Medulla oblongata (tissue), 1 donor: ENCODE data around the gene ANXA7.

Source experiments
- DNase-seq: peaks from one replicate; pipeline ENCODE4 v3.0.0-alpha.2; 2015; ENCODE audit errors: extremely low spot score

The ANXA7 gene

DNA sequence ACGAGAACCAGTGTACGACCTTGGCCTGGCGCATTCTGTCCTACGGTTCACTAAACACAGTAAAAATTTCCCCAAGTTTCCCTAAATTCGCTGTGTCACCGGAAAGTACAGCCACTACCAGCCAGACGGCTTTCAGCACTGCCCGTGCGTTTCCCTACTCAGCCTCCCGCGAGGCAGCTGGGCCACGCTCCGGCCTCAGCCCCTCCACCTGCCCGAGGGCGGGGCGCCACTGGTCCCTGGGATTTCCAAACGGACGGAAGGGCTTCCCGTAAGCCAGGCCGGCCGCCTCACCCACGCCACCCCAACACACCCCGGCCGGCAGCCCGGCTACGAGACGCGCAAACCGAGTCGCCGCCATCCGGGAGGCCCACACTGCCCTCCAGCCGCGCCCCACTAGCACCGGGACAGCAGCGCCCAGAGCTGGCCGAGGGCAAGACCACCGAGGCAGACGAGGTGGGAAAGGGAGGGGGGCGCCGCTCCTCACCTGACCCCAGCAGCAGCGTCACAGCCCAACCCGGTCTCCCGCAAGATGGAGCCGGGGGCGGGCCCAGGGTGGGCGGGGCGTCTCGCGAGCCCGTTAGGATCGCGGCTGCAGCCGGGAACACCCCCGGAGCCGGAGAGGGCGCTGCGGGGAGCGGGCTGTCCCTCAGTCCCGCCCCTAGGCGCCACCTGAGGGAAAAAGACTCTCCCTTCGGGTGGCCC is at the start of gene ANXA7:
Gene ANXA7, minus strand, starts transcription at position 531 of the 702 bp plus-strand sequence. CDS start 13,202 bp downstream, outside the sequence.
- DNase-seq, result peak; percentile 95

DNA sequence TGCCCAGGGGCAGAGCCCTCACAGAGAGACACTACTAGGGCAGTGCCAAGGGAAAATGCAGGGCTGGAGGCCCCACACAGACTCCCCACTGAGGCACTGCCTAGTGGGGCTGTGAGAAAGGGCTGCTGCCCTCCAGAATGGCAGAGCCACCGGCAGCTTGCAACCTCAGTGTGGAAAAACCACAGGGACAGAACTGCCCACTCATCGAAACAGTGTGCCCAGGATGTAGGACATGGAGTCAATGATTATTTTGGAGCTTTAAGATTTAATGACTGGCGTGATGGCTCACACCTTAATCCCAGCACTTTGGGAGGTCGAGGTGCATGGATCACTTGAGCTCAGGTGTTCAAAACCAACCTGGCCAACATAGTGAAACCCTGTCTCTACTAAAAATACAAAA is 47.0 kb upstream of the ANXA7 start:
- no peak for DNase-seq

DNA sequence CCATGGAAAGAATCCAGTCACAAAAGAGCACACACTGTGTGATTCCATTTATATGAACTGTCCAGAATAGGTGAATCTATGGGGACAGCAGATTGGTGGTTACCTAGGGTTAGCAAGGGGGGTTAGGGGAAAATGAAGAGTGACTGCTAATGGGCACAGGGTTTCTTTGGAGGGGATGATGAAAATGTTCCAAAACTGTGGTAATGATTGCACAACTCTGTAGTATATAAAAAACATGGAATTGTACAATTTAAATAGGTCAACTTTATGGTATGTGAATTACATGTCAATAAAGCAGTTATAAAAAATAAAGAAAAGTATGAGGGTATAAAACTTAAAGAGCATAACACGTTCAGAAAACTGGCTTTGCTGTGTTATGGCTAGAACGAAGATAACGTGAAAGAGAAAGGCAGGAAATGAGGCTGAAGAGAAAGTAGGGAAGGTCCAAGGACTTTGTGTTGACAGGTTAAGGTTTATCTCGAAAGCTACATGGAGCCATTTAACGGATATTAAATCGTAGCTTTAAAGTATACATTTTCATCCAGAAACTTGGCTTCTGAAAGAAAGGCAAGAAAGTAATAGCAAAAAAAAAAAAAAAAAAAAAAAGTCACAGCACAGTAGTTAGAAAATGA is 45.9 kb upstream of the ANXA7 start:
- no peak for DNase-seq

DNA sequence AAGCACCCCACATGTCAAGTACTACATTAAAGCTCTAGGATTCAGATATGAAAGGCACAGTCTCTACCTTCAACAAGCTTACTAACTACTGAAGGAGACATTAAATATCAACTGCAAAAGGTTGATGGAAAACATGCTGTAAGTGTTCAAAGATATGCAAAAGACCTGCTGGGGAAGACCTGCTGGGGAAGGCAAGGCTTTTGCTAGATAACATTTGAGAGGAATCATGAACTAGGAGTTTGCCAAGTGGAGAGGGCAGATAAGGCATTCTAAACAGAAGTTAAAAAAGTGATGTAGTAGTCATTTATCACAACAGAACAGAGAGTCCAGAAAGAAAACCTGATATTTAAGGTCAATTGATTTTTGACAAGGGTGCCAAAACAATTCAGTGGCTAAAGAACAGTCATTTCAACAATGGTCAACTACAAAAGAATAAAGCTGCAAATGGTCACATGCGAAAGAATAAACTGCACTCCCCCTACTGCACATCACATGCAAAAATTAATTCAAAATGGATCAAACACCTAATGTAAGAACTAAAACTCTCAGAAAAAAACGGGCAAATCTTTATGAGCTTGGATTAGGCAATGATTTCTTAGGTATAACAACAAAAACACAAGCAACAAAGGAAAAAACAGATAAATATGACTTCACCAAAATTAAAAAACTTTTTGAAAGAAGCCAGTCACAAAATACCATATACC is 42.5 kb upstream of the ANXA7 start:
- DNase-seq, result no peak

DNA sequence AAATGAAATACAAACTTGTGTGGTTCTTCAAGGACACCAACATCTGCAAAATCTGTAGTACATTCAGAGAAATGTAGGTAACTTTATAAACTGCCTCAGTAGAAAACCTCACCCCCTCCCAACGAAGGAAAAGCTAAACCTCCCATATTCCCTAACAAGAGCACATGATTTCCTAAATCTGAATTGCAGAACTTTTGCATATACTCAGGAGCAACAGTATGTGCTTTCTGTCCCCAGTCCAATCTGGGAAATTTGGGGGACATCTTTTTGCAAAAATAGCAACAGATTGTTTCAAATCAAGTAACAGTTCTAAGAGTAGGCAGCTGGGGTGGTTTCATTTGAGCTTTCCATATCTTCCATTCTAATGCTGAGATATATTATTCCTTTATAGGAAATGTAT is 35.3 kb upstream of the ANXA7 start:
- no peak for DNase-seq

DNA sequence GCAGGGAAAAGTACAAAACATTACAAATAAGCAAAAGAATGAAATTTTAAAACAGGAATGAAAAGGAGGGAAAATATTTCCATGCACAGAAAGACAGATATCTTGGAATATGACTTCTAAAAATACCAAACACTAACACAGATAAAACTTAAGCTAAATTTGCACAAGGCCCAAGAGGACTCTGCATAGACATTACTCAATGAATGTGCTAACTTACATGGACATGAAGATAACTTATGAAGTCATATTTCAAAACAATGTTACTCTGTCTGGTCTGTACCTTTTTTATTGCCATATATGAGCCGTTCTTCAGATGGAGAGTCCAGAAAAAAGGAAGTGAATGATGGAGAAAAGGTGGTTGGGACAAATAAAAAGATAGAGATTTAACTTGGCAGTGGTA is 34.5 kb upstream of the ANXA7 start:
- no peak for DNase-seq

DNA sequence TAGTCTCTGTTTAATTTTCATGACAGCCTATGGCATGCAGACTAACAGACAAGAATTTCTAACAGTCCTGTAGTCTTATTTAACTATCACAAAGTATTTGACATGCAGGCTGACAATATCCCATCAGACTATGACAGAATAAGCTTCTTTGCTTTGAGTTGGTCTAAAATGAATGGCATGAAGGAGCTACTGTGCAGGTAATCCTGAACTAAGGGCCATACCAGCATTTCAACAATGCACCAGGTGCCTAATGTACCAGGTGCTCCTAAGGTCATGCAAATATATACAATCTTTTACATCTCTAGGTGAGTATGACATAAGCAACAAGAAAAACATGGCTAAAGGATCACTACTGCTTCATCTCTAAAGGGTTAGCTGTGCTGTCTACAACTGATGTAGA is 33.1 kb upstream of the ANXA7 start:
- no peak for DNase-seq

DNA sequence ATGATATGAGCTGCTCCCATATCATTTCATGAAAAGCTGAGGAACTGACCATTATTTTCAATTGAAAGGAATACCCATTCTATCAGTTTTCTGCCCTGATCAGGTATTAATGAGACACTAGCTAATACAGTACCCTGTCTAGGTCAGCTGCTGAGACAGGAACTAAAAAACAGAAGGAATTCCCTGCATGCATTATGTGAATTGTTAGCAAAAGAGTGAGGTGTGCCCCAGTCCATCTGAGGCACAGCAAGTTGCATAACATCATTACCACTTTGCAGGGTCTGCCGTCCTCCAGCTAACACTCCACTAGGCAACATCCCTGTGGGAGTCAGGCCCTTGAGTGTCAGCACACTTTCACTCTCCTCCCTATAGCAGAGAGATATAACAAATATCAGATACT is 30.6 kb upstream of the ANXA7 start:
- no peak for DNase-seq

DNA sequence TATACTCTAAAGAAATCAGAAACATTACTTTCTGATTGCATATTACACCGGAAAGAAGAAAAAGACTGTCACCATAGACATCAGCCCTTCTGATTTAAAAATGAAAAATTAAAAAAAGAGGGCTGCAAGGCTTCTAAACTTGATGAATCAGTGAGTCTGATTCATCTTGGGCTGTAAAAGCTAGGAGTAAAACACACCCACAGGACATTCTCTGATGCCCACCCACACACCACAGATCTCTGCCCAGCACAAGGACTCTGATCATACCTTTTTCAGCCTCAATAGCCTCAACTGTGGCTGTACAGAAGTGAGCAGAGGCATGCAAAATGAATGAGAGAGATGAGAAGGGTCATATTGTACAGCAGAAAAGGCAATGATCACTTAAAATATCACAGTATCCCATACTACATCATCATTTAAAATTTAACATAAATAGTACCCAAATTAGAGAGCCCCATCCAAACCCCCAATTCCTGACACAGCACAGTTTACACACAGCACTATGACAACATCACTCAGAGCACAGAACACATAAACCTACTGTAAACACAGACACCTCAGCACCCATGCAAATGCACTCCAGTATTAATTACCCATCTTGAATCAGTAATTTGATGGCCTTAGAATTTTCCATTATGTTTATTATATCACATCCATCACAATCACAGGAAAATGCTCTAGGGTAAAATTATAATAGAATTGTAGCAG is 25.9 kb upstream of the ANXA7 start:
- no peak for DNase-seq

DNA sequence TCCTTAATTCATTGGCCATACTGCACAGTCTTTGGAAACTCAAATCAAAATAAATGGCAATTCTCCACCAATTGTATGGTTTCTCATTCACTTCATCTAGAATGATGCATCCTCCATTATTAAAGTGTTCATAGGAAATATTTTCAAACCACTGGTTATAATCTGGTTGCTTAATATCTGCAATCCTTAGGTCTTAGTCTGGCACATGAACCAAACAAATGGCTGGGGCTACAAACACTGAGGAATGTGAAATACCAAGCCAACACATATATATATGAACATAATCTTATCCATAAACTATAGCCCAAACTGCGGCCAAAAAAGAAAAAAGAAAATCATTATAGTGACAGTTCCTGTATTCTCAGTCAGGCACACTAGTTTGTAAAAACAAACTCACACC is 25.2 kb upstream of the ANXA7 start:
- DNase-seq, result no peak

DNA sequence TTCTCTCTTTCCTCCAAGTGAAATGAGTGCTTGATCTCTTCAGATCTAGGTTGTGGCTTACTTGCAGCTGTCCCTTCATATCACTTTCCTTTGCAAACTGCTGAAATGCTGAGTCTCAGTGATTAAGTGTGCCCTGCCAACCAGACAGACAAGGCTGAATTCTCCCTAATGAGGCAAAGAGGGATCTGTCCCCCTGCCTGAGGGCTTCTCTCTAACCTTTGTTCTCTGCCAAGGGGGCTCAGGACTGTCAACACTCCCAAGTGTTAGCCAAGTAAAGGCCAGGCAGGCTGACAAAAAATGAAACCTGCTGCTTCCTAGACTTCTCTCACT is 19.6 kb upstream of the ANXA7 start, which contains the start of gene MSS51:
Gene MSS51, minus strand, starts transcription at position 24 of the 330 bp plus-strand sequence. CDS start 5,277 bp downstream, outside the sequence.
- no peak for DNase-seq

DNA sequence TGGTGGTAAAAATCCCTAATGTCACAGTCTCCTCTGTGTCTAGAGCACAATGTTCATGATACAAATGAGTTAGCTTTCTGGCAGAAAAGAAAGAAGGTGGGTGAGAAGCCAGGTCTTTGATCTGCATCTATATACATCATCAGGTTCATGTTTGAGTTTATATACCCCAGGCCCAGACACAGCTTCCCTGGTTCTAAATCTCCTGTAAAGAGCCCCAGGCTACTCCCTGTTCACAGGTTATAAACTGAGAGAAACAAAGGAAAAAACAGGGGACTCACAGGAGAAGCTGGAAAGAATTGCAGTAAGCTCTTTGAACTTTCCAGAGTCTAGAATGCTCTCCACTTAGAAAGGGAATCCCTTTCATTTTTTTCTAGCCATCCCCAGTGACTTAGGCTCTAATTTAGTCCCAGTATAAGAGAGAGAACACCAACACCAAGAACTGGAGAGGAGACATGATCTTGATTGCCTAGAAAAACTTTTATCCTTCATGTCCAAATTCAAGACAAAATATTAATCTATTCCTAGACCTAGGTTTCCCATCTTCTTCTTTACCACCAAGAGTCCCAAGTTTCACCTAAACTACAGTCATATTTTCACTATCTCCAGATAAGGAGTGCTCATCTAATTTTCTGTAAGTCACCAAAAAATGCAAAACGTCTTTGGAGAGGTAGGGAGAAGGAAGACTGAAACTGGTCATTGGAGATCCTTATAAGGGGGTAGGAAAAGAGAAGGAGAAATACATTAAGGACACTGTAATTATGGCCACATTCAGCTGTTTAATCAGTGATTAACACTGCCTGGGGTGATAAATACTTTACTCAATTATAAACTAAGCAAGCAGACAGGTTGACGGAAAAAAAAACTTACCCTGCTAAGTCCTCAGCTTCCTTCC is 19.0 kb upstream of the ANXA7 start:
- DNase-seq, result no peak

DNA sequence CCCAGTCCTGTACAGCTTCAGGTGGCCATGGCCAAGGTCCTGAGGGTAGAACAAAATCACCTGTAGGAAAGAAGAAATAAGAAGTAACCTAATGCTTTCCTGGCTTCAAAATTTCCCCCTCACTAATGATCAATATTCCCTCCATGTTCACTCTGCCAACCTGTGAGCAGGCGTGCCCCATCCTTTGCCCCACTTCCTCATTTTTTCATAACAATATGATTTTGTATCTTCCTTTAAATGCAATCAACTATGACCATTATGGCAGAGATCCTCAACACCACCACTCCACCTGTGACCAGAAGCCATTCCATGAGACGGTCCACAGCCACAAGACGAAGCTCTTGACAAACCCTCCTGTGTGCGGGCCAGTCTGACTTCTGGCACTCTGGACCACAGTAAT is 12.5 kb upstream of the ANXA7 start:
- no peak for DNase-seq

DNA sequence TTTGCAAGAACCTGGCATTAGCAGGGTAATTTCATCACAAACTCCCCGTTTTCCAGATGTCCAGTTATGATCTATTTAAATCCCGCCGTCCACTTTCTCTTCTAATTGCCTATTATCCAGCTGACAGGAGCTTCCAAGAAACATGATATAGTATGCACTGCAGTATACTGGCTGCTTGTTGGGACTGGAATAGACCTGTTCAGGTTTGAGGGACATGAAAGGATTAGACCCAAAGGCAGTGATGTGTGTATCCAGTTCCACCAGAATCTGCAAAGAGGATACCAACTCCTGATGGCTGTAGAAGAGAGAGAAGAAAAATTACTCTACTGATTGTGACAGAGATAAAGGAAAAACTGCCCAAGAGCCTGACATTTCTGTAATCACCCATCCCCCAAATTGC is 10.6 kb upstream of the ANXA7 start:
- DNase-seq, result no peak

DNA sequence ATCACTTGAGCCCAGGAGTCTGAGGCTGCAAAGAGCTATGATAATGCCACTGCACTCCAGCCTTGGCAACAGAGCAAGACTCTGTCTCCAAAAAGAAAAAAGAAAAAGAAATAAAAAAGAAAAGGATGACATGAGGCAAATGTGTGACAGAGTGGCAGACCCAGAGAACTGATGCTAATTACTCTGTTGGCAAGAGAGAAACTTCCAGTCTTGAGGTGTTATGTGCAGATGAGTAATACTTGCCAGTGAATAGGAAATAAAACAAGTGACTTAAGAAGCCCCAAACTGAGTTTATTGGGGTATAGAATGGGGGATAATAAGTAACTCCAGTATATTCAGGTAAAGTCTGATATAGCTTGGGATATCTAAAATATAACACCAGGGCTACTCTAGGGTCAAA is 9.5 kb upstream of the ANXA7 start:
- DNase-seq, result no peak

DNA sequence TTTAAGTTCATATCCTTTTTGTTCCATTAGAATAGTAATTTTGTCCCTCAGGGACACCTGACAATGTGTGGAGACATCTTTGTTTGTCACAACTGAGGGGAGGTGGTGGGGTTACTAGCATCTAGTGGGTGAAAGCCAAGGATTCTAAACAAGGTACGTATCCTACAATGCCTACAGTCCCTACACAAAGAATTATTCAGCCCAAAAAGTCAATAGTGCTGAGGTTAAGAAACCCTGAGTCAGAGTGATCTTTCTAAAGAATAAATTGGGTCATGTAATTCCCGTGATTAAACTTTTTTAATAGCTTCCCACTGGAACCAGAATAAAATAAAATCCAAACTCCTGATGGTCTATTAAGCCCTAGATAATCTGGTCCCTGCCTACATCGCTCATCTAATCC is 2.7 kb upstream of the ANXA7 start:
- no peak for DNase-seq

DNA sequence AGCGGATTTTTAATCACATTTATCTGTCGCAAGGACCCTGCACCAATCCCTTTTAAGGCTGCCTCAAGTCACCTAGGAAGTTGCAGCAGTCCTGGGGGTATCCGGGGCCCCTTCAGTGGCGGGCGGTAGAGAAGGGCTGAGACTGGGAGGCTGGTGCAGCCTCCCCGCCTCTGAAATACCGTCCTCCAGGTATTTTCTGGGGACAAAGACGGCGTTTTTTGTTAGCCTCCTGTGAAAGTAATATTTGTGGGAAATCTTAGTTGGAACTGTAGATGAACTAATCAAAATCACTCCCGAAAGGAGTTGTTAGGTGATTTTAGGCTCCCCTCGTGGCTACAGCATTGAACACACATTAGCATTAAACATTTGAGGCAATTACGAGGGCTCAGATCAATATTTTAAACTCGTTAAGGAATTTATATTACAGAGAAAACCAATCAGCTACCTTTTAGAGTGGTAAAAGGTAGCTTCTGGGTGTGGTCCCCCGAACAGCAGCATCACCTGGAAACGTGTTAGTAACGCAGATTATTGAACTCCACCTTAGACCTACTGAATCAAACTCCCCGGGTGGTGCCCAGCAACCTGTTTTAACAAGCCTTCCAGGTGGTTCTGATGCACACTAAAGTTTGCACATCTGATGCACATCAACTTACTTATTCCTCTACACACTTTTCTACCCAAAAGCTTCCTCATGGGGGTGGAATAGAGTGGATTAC is 530 bp upstream of the ANXA7 start:
- no peak for DNase-seq

DNA sequence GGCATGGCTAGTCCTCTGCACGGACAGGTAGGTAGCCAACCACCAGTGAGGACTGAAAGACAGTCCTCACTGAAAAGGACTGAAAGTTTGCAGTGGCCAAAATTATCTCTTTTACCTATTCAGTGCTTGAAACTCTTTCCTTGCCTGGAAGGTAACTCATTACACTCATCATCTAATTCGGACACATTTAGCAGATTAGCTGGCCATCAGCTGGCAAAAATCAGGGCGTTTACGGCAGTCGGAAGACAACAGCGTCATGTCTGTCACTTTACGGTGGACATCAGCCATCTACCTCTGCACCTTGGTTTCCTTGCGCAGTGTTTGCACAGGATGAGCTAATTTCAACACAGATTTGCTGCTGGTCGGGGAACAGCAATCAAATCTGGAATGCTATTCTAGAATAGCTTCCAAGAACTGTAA is 740 bp downstream of the ANXA7 start:
- peak; percentile 9 for DNase-seq

DNA sequence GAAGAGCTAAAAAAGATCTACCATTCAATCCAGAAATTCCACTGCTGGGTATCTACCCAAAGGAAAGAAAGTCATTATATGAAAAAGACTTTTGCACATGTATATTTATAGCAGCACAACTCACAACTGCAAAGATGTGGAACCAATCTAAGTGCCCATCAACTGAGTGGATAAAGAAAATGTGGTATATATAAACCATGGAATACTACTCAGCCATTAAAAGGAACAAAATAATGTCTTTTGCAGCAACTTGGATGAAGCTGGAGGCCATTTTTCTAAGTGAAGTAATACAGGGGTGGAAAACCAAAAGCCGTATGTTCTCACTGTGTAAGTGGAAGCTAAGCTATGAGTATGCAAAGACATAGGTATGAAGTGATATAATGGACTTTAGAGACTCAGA is 3.0 kb downstream of the ANXA7 start:
- no peak for DNase-seq

DNA sequence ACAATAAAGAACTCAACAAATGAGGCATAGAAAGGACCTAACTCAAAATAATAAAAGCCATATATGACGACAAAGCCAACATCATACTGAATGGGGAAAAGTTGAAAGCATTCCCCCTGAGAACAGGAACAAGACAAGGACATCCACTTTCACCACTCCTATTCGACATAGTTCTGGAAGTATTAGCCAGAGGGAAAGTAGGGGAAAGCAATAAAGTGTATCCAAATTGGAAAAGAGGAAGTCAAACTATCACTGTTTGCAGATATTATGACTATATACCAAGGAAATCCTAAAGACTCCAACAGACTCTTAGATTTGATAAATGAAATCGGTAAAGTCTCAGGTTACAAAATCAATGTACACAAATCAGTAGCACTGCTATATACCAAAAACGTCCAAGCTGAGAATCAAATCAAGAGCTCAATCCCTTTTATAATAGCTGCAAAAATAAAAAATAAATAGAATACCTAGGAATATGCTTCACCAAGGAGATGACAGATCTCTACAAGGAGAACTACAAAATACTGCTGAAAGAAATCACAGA is 4.8 kb downstream of the ANXA7 start:
- no peak for DNase-seq

DNA sequence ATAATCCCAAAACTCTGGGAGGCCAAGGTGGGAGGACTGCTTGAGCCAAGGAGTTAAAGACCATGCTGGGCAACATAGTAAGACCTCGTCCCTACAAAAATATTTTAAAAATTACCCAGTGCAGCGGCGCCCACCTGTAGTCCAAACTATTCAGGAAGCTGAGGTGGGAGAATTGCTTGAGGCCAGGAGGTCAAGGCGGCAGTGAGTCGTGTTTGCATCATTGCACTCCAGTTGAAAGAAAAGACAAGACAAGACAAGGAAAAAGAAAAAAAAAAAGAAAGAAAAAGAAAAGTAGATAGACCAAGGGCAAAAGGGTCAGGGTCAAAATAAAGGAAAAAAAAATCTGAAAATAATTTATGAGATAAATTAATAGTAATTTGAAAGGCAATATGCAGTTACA is 5.8 kb downstream of the ANXA7 start:
- no peak for DNase-seq
